Panc1 (cell line): Measurements from ENCODE around the gene MCEE.

Experiments
- POLR2AphosphoS5 ChIP-seq: IDR thresholded peaks from 2 replicates; pipeline ENCODE4 v1.6.1; 2012; ENCODE audit warnings: mild to moderate bottlenecking, low read depth, low read length, moderate library complexity
- TF ChIP-seq, protein P1 (sequence below): fragments of 450-650 bp; IDR thresholded peaks from 2 replicates; pipeline ENCODE4 v1.5.1; 2017; ENCODE audit warnings: mild to moderate bottlenecking

DNA sequence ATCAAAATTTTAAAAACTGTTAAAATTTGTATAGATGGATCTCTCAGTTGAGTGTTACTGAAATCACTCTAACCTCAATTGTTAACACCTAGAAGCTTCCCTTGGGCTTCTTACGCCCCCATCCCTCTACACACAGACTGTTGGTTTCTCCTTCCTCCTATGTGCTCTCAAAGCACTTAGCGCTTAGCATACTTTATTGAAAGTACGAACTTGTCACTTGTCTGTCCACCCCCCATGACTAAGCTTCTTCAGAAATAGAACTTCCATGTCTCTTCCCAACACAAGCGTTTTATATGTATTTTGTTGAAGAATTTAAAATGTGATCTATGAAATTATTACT is 846 bp upstream of the MCEE start:
- TF ChIP-seq, protein P1, sequence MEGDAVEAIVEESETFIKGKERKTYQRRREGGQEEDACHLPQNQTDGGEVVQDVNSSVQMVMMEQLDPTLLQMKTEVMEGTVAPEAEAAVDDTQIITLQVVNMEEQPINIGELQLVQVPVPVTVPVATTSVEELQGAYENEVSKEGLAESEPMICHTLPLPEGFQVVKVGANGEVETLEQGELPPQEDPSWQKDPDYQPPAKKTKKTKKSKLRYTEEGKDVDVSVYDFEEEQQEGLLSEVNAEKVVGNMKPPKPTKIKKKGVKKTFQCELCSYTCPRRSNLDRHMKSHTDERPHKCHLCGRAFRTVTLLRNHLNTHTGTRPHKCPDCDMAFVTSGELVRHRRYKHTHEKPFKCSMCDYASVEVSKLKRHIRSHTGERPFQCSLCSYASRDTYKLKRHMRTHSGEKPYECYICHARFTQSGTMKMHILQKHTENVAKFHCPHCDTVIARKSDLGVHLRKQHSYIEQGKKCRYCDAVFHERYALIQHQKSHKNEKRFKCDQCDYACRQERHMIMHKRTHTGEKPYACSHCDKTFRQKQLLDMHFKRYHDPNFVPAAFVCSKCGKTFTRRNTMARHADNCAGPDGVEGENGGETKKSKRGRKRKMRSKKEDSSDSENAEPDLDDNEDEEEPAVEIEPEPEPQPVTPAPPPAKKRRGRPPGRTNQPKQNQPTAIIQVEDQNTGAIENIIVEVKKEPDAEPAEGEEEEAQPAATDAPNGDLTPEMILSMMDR: no peak
- no peak for TF ChIP-seq POLR2AphosphoS5
